Measurements from ENCODE around the gene SLN.

GRCh38 chr11:107702109-107702660 lies 9.7 kb downstream of the SLN start:
- TF ChIP-seq CTCF (IDR thresholded peaks at IDR 0.05), result no peak
- no peak for TF ChIP-seq EZH2 (IDR thresholded peaks at IDR 0.05)
- no peak for TF ChIP-seq EZH2phosphoT487 (IDR thresholded peaks at IDR 0.05)
